ENCODE data around the gene BEND4.

Gene BEND4

GRCh38 chr4:42074294-42074693, 78.2 kb downstream of the BEND4 start:
- TF ChIP-seq CTCF (IDR thresholded peaks at IDR 0.05; ENCODE audit: low read depth, low read length), result no peak
- no peak for DNase-seq (ENCODE audit: low read depth in 2 of 2)
- H3K4me3 ChIP-seq (replicated peaks in 1 of 2; ENCODE audit: low read depth in 2 of 2, low read length in 2 of 2), result no peak overlapping the region

GRCh38 chr4:42070463-42070862, 82.0 kb downstream of the BEND4 start:
- no peak for DNase-seq (ENCODE audit: low read depth in 2 of 2)
- H3K4me3 ChIP-seq (replicated peaks in 1 of 2; ENCODE audit: low read depth in 2 of 2, low read length in 2 of 2), result no peak overlapping the region
- TF ChIP-seq CTCF (IDR thresholded peaks at IDR 0.05; ENCODE audit: low read depth, low read length), result no peak

- no peak for DNase-seq (ENCODE audit: low read depth in 2 of 2)
- TF ChIP-seq CTCF (IDR thresholded peaks at IDR 0.05; ENCODE audit: low read depth, low read length), result no peak
- H3K4me3 ChIP-seq (replicated peaks in 1 of 2; ENCODE audit: low read depth in 2 of 2, low read length in 2 of 2), result no peak overlapping the region
Observed at GRCh38 chr4:42067264-42067663, 85.2 kb downstream of the BEND4 start.

GRCh38 chr4:42066402-42066801, 86.1 kb downstream of the BEND4 start:
- H3K4me3 ChIP-seq (replicated peaks in 1 of 2; ENCODE audit: low read depth in 2 of 2, low read length in 2 of 2), result no peak overlapping the region
- TF ChIP-seq CTCF (IDR thresholded peaks at IDR 0.05; ENCODE audit: low read depth, low read length), result no peak
- no peak for DNase-seq (ENCODE audit: low read depth in 2 of 2)
